DOHH2 (cell line): Measurements from ENCODE around the gene ITPR3.
A peak's percentile ranks its signal among the peaks of the same experiment; 100 is the strongest.

Experiments used
- H3F3A ChIP-seq: fragments of 200-600 bp; sonication (generic), shearing (Covaris generic); 2 replicates; pipeline ENCODE4 v1.6.0; 2016; ENCODE audit warnings: antibody characterized with exemption, mild to moderate bottlenecking; ENCODE audit not compliant: control insufficient read depth, insufficient read depth
- H3K27ac ChIP-seq: fragments of 200-600 bp; sonication (generic); 2 replicates; pipeline ENCODE4 v1.5.1; 2014; ENCODE audit warnings: low read depth, mild to moderate bottlenecking, low read length, moderate library complexity
- H3K27me3 ChIP-seq: fragments of 200-600 bp; sonication (generic); 2 replicates; pipeline ENCODE4 v1.6.1; 2014; ENCODE audit warnings: mild to moderate bottlenecking, low read length, mixed read lengths; ENCODE audit not compliant: control insufficient read depth
- H3K36me3 ChIP-seq: fragments of 200-600 bp; sonication (generic); 2 replicates; pipeline ENCODE4 v1.6.1; 2014; ENCODE audit warnings: mild to moderate bottlenecking, low read length, moderate library complexity, mixed read lengths; ENCODE audit not compliant: control insufficient read depth
- H3K4me1 ChIP-seq: fragments of 200-600 bp; sonication (generic); 2 replicates; pipeline ENCODE4 v1.6.1; 2014; ENCODE audit warnings: mild to moderate bottlenecking, low read length, mixed read lengths; ENCODE audit not compliant: control insufficient read depth
- H3K4me2 ChIP-seq: fragments of 200-600 bp; sonication (generic); 2 replicates; pipeline ENCODE4 v1.6.0; 2014; ENCODE audit warnings: mild to moderate bottlenecking, low read length, moderate library complexity
- H3K4me3 ChIP-seq: fragments of 200-600 bp; sonication (generic); 2 replicates; pipeline ENCODE4 v1.5.1; 2014; ENCODE audit warnings: mild to moderate bottlenecking, low read length, mixed read lengths
- H3K79me2 ChIP-seq: fragments of 200-600 bp; sonication (generic); 2 replicates; pipeline ENCODE4 v1.6.1; 2014; ENCODE audit warnings: mild to moderate bottlenecking, low read length, mixed read lengths; ENCODE audit not compliant: control insufficient read depth
- H3K9me2 ChIP-seq: fragments of 200-600 bp; sonication (generic); replicated peaks from 2 replicates; pipeline ENCODE4 v1.6.1; 2014; ENCODE audit warnings: mild to moderate bottlenecking, low read length, mixed read lengths; ENCODE audit not compliant: control insufficient read depth
- H3K9me3 ChIP-seq: fragments of 200-600 bp; sonication (generic); 2 replicates; pipeline ENCODE4 v1.6.1; 2014; ENCODE audit warnings: antibody characterized with exemption, low read length, mixed read lengths; ENCODE audit not compliant: control insufficient read depth, insufficient read depth
- H4K20me1 ChIP-seq: fragments of 200-600 bp; sonication (generic); 2 replicates; pipeline ENCODE4 v1.6.0; 2014; ENCODE audit warnings: low read depth, mild to moderate bottlenecking, antibody characterized with exemption, low read length, moderate library complexity; ENCODE audit not compliant: control insufficient read depth, insufficient read depth
- CTCF ChIP-seq: fragments of 200-600 bp; sonication (generic); IDR thresholded peaks from one replicate; pipeline ENCODE4 v1.5.1; 2014; ENCODE audit warnings: antibody characterized with exemption, mild to moderate bottlenecking, low read depth, low read length; ENCODE audit not compliant: poor library complexity, severe bottlenecking
- EZH2phosphoT487 ChIP-seq: fragments of 200-600 bp; sonication (generic); IDR thresholded peaks from 2 replicates; pipeline ENCODE4 v1.6.1; 2017; ENCODE audit warnings: borderline replicate concordance, mild to moderate bottlenecking, antibody characterized with exemption, low read length, moderate library complexity, mixed read lengths

Gene ITPR3

GRCh38 chr6:33620856-33621710 lies at the start of gene ITPR3:
Gene ITPR3 (plus strand): TSS chr6:33621322. CDS start chr6:33621603, 281 bp downstream.
- peak within 1 kb of the TSS; percentile 90 for H3K27ac ChIP-seq
- H3F3A ChIP-seq: no peaks in the 10 kb centered on the region
- H3K4me2 ChIP-seq: peak within 1 kb of the TSS; percentile 89
- no peaks in the 10 kb centered on the region for H3K9me2 ChIP-seq
- H3K9me3 ChIP-seq: no peaks in the 10 kb centered on the region
- peak within 1 kb of the TSS; percentile 91 for H3K4me3 ChIP-seq
- no peaks in the 10 kb centered on the region for H3K27me3 ChIP-seq
- peaks cover 47% of the 10 kb centered on the region for H3K36me3 ChIP-seq
- H4K20me1 ChIP-seq: peaks cover 24% of the 10 kb centered on the region
- peaks cover 49% of the 10 kb centered on the region for H3K79me2 ChIP-seq
- peaks cover 57% of the 10 kb centered on the region for H3K4me1 ChIP-seq
- TF ChIP-seq CTCF: no peak
- no peak for TF ChIP-seq EZH2phosphoT487

DNA sequence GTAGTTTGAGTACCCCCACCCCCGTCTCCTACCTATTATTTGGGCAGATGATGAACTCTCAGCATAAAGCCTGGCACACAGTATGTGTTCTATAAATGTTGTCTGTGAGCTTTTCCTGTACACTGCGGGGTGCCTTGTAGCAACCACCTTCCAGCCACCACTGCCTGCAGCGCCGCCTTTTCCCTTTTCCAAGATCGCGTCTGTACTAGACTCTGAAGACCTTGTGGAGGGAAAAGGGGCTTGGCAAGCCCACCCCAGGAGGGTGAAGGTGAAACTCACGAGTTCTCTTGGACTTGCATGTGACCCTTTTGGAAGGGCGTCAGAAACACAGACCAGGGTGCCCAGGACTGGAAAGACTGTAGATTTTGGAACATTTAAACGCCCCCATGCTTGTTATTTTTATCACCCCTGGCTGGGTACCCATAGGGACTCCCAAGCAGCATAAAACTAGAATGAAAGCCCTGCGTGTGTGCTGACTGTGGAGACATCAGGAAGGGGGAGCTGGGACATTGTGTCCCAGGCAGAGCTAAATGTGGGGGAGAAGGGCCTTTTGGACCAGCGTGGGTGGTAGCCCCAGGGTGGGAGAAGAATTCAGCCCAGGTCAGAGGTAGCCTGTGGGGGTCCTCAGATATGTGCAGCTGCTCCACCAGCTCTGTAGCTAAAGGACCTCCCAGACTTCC lies 49.3 kb upstream of the ITPR3 start:
- Histone ChIP-seq H3K4me3 (peak overlapping the region; percentile 79), H3K27ac (peak overlapping the region; percentile 85), H3K9me2 (no peaks in the 10 kb centered on the region), H3F3A (peaks cover 8% of the 10 kb centered on the region), H3K4me1 (peaks cover 23% of the 10 kb centered on the region), H4K20me1 (no peaks in the 10 kb centered on the region), H3K4me2 (peak overlapping the region; percentile 85), H3K27me3 (no peaks in the 10 kb centered on the region), H3K79me2 (no peaks in the 10 kb centered on the region), H3K9me3 (no peaks in the 10 kb centered on the region), H3K36me3 (peaks cover 26% of the 10 kb centered on the region)
- no peak for TF ChIP-seq CTCF
- TF ChIP-seq EZH2phosphoT487: no peak

GRCh38 chr6:33575211-33575610 lies 45.9 kb upstream of the ITPR3 start:
- Histone ChIP-seq H3K9me2 (no peaks in the 10 kb centered on the region), H3K27ac (no peak overlapping the region), H3K79me2 (peaks cover 22% of the 10 kb centered on the region), H4K20me1 (no peaks in the 10 kb centered on the region), H3K27me3 (no peaks in the 10 kb centered on the region), H3K4me1 (peaks cover 38% of the 10 kb centered on the region), H3F3A (peaks cover 8% of the 10 kb centered on the region), H3K4me3 (no peak overlapping the region), H3K36me3 (peaks cover 43% of the 10 kb centered on the region), H3K4me2 (no peak overlapping the region), H3K9me3 (no peaks in the 10 kb centered on the region)
- TF ChIP-seq CTCF (no peak), EZH2phosphoT487 (no peak)
